M059J (cell line): ENCODE results near the gene ARSA. TPM values are rescaled to one million over a fixed set of nuclear protein-coding genes. Genes with fewer than 3 reads are reported as not detected.

Experiments
- DNase-seq: peaks from one replicate; pipeline ENCODE4 v3.0.0-alpha.2; 2012; ENCODE audit warnings: low read depth
- total RNA-seq: library from RNA; depleted of rRNA; stranded (reverse); fragments of >200 nt; shearing (Covaris generic); gene quantifications from 2 replicates; pipeline ENCODE4 v1.2.3, GENCODE V29; 2014; rRNA removed

Gene ARSA
- total RNA-seq, 1 experiment from 2014 or later, result 10.9 TPM

DNA sequence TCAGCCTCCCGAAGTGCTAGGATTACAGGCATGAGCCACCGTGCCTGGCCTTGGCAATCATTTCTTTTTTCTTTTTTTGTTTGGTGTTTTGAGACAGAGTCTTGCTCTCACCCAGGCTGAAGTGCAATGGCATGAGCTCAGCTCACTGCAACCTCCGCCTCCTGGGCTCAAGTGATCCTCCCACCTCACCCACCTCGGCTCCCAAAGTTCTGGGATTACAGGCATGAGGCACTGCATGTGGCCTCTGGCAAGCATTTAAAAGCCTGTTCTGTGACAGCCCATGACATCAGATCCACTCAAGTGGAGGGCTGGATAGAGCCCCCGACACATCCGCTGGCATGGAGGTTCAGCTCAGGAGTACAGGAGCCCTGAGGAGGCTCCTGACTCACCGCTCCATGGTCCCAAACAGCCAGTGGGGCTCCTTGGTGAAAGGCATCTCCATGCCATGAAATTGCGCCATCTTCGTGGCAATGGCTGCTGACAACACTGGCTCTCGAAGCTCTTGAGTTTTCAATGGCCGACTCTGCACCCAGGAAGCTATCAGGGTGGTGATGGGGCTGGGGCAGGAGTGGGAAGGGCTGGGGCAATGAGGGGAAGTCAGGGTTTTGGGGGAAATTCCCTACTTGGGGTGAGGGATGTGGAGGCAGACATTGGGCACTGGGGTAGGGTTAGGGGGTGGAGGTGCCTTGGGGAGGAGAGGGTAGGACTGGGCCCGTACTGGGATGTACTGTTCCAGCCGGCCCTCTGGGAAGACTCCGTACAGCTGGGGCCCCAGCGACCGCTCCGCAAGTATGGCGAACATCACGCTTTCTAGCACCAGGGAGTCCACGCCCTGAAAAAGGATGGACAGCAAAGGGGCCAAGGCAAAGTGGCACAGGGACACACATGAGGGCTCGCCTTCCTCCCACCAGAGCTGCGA lies 46.7 kb downstream of the ARSA start:
- DNase-seq, result no peak

DNA sequence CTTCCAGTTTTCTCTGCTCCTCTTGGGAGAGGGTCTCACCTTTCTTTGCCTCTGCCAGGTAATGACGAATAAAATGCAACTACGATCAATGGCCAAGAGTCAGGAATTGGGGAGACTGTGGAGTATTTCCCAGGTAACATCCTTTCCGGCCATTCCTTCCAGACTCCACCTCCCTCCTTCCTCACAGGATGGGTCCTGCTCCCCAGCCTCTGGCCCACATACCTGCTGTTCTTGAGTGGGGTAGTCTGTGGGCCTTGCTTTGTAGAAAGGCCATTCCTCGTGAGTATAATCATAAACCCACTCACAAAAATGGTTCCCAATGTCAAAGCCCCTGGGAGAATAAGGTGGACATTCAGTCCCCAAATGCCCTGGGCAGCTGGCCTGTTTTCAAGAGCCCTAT lies 48.2 kb downstream of the ARSA start:
- DNase-seq, result no peak

DNA sequence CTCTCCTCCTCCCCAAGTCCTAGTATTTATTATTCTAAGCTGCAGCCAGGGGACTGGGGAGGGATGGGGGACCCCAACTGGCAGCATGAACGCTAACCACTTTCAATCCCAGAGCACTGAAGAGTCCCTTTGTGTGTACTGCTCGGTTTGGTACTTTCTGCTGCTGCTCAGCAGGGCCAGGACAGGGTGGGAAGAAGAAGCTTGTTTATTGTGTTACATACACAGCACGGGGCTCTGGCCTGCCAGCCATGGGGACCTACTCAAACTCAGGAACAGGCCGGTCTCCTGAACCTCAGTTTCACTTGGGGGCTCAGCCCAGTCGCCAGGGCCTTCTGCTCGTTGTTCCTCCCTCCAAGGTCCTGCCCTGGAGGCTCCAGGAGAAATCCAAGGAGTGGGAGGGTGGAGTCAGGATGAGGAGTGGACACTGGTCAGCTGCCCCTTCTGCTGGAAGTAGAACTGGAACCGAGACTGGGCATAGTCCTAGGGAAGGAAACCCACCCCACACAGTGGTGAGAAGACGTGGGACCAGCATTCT lies 49.1 kb downstream of the ARSA start:
- no peak for DNase-seq

DNA sequence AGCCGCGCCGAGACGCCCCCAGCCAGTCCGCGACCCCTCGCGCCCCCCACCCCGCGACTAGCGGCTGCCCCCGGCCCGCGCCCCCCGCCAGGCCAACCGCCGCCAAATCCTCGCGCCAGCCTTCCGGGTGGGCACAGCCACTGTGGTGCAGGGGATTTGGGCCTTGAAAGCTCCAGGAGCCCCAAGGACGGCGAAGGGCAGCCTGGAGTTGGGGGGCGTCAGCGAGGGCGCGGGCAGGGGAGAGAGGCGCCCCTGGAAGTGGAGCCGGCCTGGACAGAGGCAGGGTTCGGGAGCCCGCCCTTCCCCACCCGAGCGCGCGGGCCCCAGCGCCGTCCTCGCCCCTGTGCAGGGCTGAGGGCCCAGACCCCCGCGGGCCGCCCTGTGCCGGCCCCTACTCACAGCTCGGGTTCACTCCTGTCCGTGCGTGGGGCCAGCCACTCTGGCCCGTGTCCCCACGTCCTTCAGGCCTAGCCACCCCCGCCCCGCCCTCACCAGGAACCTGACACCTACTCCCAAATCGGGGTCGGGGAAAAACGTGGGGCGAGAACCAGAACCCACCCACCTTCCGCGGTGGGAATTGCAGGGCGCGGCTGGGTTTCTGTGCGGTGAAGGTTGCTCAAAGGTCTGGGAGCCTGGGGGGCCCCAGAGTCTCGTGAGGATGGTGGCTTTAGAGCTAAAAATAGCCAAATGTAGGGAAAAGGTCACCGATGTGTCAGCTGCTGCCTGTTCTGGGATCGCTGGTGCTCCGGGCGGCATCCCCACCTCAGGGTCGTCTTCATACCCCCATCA lies 49.8 kb downstream of the ARSA start, which contains the start of gene CPT1B:
Gene CPT1B, minus strand, starts transcription at position 441 of the 789 bp plus-strand sequence. CDS start 512 bp downstream, outside the sequence.
- no peak for DNase-seq

DNA sequence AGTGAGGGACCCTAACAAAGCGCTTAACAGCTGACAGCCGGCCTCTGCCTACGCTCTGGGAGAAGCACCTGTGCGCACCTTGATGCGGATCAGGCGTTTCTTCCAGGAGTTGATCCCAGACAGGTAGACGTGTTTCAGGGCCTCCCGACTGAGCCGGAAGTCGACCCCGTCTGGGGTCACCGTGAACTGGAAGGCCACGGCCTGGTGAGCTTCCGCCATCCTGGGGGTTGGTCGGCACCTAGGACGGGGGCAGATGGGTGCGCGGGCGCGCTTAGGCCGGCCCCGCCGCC lies 50.3 kb downstream of the ARSA start:
- DNase-seq, result no peak

DNA sequence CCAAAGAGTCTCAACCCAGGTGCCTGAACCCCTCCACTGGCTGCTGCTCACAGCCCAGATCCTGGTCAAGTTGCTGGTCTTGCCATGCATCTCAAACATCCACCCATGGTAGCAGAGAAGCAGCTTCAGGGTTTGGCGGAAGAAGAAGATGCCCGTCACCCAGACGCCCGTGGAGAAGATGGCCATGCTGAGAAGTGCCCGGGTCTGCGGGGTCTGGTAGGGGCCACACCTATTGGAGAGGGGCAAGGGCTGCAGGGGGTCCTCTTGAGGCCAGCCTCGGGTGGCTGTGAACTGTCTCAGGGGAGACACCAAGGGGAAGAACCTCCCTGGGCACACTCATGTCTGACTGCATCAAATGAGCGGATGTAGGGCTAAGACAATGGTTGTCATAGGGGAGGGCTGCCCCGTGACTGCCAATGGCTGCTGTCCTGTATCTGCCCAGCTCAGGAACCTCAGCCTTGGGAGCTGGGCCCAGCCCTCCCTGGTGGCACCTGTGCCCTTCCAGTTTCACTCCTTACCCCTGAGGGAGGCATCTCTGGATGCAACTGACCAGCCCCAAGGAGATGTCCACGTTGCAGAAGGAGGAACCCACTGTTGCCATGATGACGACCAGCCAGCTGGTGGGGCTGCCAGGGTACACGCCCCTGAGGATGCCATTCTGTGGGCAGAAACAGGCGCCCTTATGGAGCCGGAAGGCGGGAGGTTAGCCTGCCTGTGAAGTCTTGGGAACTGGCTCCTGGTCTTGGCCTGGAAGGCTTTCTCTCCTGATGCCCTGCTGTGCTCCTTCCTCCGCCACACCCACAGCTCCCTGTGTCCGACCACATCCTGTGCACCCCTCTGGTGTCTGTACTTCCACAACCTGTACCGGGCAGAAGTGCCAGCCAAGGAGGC lies 50.9 kb downstream of the ARSA start:
- no peak for DNase-seq

DNA sequence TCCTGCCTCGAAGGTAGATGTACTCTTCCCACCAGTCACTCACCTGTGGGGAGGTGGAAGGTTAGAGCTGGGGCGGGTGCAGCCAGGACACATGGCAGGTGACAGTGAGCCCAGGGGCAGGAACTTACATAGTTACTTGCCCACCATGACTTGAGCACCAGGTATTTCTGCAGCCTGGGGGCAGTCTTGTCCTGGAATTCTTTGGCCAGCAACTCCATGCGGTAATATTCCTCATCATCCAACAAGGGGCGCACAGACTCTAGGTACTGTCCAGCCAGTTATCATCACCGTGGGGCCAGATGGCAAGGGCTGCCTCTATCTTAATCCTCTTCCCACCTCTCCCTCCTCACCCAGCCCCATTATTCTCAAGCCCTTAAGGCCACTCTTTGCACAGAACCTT lies 51.9 kb downstream of the ARSA start:
- peak; percentile 49 for DNase-seq

DNA sequence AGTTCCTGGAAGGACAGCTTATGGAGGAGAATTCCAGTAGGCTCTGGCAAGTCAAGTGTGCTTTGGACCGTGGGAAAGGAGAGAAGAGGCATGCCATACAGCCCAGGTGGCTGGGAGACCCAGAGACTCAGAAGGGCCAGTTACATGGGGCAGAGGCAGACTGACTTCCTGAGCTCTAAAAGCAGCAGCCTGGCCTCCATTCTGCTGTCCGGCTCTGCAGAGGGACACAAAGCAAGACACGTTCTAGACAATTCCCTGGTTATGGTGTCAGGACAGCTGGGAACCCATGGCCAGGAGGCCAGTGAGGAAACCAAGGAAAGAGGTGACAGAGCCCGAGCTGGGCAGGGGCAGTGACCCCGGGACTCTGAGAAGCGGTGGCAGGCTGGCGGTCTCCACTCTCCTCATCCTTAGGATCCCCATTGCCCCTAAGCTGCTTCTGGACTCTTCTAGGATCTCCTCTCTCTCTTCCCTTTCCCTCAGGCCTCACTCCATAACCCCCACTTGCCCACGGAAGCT lies 52.5 kb downstream of the ARSA start:
- no peak for DNase-seq

Other genes starting within 250 kb of the ARSA start
- gene SBF1, start 153.1 kb downstream of the ARSA start, total RNA-seq, result 19.6 and 43.6 TPM in 2 replicates
- gene ADM2, start 146.6 kb downstream of the ARSA start, total RNA-seq, result 0.15 TPM in 1 of 2 replicates, not detected in the other
- gene MIOX, start 141.3 kb downstream of the ARSA start, total RNA-seq, result not detected in 2 replicates
- gene LMF2, start 120.5 kb downstream of the ARSA start, total RNA-seq, result 31.2 and 59.8 TPM in 2 replicates
- 46.8 and 50.9 TPM in 2 replicates for gene NCAPH2, start 119.9 kb downstream of the ARSA start, total RNA-seq
- gene SCO2, start 102.6 kb downstream of the ARSA start, total RNA-seq, result 1.6 TPM in 1 of 2 replicates, not detected in the other
- 12.6 and 23.7 TPM in 2 replicates for gene TYMP, start 98.1 kb downstream of the ARSA start, total RNA-seq
- gene KLHDC7B, start 82.3 kb downstream of the ARSA start, total RNA-seq, result 0.02 and 0.37 TPM in 2 replicates
- not detected in 2 replicates for gene SYCE3, start 65.2 kb downstream of the ARSA start, total RNA-seq
- 2.2 and 2.4 TPM in 2 replicates for gene CPT1B, start 49.7 kb downstream of the ARSA start, total RNA-seq
- 14.3 and 18.6 TPM in 2 replicates for gene CHKB, start 45.3 kb downstream of the ARSA start, total RNA-seq
- gene MAPK8IP2, start 27.4 kb downstream of the ARSA start, total RNA-seq, result 0.10 and 0.74 TPM in 2 replicates
- 0.30 and 0.71 TPM in 2 replicates for gene SHANK3, start 44.7 kb upstream of the ARSA start, total RNA-seq
- not detected in 2 replicates for gene ACR, start 110.1 kb upstream of the ARSA start, total RNA-seq
- gene RABL2B, start 155.5 kb upstream of the ARSA start, total RNA-seq, result 7.9 and 9.8 TPM in 2 replicates